Measurements from ENCODE around the gene CDC42BPB.

DNA sequence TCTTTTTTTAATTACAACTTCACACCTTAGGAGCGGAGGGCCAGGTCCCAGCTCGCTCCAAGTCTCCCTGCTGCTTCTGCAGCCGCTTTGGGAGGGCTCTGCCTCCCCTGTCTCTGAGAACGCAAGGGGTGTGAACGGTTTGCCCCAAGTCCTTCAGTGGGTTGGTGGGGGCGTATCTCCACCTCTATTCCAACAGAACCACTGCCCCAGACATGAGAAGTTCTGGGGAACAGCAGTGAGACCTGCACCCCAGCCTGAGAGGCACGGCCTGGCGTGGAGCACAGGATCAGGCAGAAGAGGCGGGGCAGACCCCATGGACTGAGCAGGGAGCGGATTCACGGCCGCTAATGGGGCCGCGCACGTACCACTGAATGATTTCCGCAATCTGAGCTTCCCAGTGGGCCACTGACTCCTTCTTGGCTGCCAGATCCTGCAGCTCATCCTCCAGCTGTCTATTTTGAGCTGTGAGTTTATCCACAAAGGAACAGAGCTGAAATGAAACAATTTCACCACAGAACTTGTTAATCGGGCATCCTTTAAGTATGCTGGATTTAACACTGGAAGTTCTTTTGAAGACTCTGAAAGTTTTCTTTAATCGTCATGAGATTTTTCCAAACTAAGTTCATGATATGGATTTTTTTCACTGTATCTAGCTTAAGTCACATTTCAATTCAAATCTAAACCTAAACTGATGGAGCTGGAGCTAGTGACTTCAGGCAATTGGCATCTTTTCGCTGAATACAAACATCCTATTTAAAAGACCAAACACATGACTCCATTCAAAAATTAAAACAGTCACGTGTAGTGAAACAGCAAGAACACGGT is 90.5 kb downstream of the CDC42BPB start:
- TF ChIP-seq, protein P1, sequence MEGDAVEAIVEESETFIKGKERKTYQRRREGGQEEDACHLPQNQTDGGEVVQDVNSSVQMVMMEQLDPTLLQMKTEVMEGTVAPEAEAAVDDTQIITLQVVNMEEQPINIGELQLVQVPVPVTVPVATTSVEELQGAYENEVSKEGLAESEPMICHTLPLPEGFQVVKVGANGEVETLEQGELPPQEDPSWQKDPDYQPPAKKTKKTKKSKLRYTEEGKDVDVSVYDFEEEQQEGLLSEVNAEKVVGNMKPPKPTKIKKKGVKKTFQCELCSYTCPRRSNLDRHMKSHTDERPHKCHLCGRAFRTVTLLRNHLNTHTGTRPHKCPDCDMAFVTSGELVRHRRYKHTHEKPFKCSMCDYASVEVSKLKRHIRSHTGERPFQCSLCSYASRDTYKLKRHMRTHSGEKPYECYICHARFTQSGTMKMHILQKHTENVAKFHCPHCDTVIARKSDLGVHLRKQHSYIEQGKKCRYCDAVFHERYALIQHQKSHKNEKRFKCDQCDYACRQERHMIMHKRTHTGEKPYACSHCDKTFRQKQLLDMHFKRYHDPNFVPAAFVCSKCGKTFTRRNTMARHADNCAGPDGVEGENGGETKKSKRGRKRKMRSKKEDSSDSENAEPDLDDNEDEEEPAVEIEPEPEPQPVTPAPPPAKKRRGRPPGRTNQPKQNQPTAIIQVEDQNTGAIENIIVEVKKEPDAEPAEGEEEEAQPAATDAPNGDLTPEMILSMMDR (IDR thresholded peaks at IDR 0.05) = no peak
- TF ChIP-seq YY1 (IDR thresholded peaks at IDR 0.05; ENCODE audit: low read depth) = no peak
- no peak for TF ChIP-seq RAD21 (IDR thresholded peaks at IDR 0.05; ENCODE audit: low read length)
- TF ChIP-seq EP300 (IDR thresholded peaks at IDR 0.05; ENCODE audit: borderline replicate concordance in 1 of 2, low read depth in 1 of 2, low read length in 1 of 2) = no peak
- TF ChIP-seq RFX5 (IDR thresholded peaks at IDR 0.05; ENCODE audit: low read length) = no peak
- TF ChIP-seq, protein P2, sequence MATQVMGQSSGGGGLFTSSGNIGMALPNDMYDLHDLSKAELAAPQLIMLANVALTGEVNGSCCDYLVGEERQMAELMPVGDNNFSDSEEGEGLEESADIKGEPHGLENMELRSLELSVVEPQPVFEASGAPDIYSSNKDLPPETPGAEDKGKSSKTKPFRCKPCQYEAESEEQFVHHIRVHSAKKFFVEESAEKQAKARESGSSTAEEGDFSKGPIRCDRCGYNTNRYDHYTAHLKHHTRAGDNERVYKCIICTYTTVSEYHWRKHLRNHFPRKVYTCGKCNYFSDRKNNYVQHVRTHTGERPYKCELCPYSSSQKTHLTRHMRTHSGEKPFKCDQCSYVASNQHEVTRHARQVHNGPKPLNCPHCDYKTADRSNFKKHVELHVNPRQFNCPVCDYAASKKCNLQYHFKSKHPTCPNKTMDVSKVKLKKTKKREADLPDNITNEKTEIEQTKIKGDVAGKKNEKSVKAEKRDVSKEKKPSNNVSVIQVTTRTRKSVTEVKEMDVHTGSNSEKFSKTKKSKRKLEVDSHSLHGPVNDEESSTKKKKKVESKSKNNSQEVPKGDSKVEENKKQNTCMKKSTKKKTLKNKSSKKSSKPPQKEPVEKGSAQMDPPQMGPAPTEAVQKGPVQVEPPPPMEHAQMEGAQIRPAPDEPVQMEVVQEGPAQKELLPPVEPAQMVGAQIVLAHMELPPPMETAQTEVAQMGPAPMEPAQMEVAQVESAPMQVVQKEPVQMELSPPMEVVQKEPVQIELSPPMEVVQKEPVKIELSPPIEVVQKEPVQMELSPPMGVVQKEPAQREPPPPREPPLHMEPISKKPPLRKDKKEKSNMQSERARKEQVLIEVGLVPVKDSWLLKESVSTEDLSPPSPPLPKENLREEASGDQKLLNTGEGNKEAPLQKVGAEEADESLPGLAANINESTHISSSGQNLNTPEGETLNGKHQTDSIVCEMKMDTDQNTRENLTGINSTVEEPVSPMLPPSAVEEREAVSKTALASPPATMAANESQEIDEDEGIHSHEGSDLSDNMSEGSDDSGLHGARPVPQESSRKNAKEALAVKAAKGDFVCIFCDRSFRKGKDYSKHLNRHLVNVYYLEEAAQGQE (IDR thresholded peaks at IDR 0.05; ENCODE audit: low read depth, low read length) = no peak
- TF ChIP-seq TAF1 (IDR thresholded peaks at IDR 0.05; ENCODE audit: borderline replicate concordance, low read depth, low read length) = no peak
- TF ChIP-seq CHD2 (IDR thresholded peaks at IDR 0.05; ENCODE audit: low read length, partially characterized antibody) = no peak
- no peak for TF ChIP-seq POLR2AphosphoS5 (IDR thresholded peaks at IDR 0.05; ENCODE audit: low read depth, low read length)
- TF ChIP-seq SIN3A (IDR thresholded peaks at IDR 0.05; ENCODE audit: borderline replicate concordance, low read depth, low read length) = no peak
